ENCODE measurements around the gene GBX1. TPM values are rescaled to one million over a fixed set of nuclear protein-coding genes. Genes with fewer than 3 reads are reported as not detected.

GBX1 gene
- total and polyA plus RNA-seq, 2 of the 4 experiments (the other 2 are of a cell fraction), result not detected

GRCh38 chr7:151128144-151128543, 39.4 kb downstream of the GBX1 start:
- POLR2A ChIA-PET (ENCODE audit: unreplicated experiment), result no interaction called here

More at GRCh38 chr7:151128144-151128543, 39.4 kb downstream of the GBX1 start:
- no TSS peak for BruUV-seq (replicated peaks)
- H3K23ac ChIP-seq (ENCODE audit: low read depth, low read length), result no peak overlapping the region
- H2AFZ ChIP-seq (replicated peaks; ENCODE audit: low read length, poor library complexity), result no peak overlapping the region
- H3K4me3 ChIP-seq (ENCODE audit: insufficient read depth, low read depth, low read length), result no peak overlapping the region
- no peak overlapping the region for H2BK120ac ChIP-seq (ENCODE audit: low read depth, low read length)
- WGBS, 2 experiments (ENCODE audit: extremely low coverage in 2 of 2, insufficient read length in 1 of 2), result 93% methylated on average over 3 of the region's 14 CpGs; no CpG with 5 or more reads in 1 of the 2 experiments
- in situ Hi-C loops (cut with MboI; ENCODE audit: low sequenced_read_pairs), result loop anchor here (5.0 to 10.0 kb wide), 2 partner anchors 44 to 177 kb away; no protein-coding TSS in a partner anchor
- H3K36me3 ChIP-seq (ENCODE audit: control insufficient read depth, insufficient read depth, low read length), result peaks cover 74% of the 10 kb centered on the region
- CTCF ChIA-PET, result no interaction called here
- peaks cover 0 to 28% of the 10 kb centered on the region in 2 experiments; a peak in 3 of 4 replicates for H3K79me1 ChIP-seq (ENCODE audit: low read depth in 1 of 2, low read length in 2 of 2)
- H3K56ac ChIP-seq (ENCODE audit: extremely low read depth, insufficient read depth, low read length), result no peak overlapping the region
- intact Hi-C loops (cut with micrococcal nuclease), result no loop called here
- no peak overlapping the region for H3K18ac ChIP-seq (ENCODE audit: low read depth, low read length)
- no peak for TF ChIP-seq CHD1 (IDR thresholded peaks at IDR 0.05; ENCODE audit: low read depth, low read length)
- TF ChIP-seq BHLHE40 (IDR thresholded peaks at IDR 0.05; ENCODE audit: low read depth, low read length), result no peak
- no peak for TF ChIP-seq MAZ (IDR thresholded peaks at IDR 0.05; ENCODE audit: borderline replicate concordance, low read depth, low read length)
- no peak overlapping the region for H4K91ac ChIP-seq (ENCODE audit: insufficient read depth, low read depth, low read length)
- no peaks in the 10 kb centered on the region for H3K4me1 ChIP-seq (ENCODE audit: control insufficient read depth, insufficient read depth, low read length)
- no peak overlapping the region for H2AK9ac ChIP-seq (replicated peaks; ENCODE audit: low read depth, low read length, poor library complexity)
- H3K4ac ChIP-seq (ENCODE audit: low read depth, low read length), result no peak overlapping the region
- H3K9ac ChIP-seq (ENCODE audit: low read depth, low read length), result no peak overlapping the region
- H3K27me3 ChIP-seq (ENCODE audit: control insufficient read depth, insufficient read depth, low read length), result no peaks in the 10 kb centered on the region
- ATAC-seq (ENCODE audit: low read depth), result no peak
- no peaks in the 10 kb centered on the region for H3K9me1 ChIP-seq (ENCODE audit: insufficient read depth, low read length)
- H2BK5ac ChIP-seq (ENCODE audit: low read depth, low read length, poor library complexity, severe bottlenecking), result no peak overlapping the region
- DNase-seq, result no peak
- H4K5ac ChIP-seq (ENCODE audit: low read depth, low read length), result no peak overlapping the region
- H2BK20ac ChIP-seq (ENCODE audit: low read depth, low read length), result no peak overlapping the region
- H3K14ac ChIP-seq (replicated peaks; ENCODE audit: low read depth, low read length), result no peak overlapping the region
- no peaks in the 10 kb centered on the region for H3K9me3 ChIP-seq (ENCODE audit: control insufficient read depth, insufficient read depth, low read length)
- H3K4me2 ChIP-seq (ENCODE audit: low read depth, low read length), result no peak overlapping the region
- no peak overlapping the region for H2AK5ac ChIP-seq (ENCODE audit: low read depth, low read length)
- no peak overlapping the region for H4K8ac ChIP-seq (ENCODE audit: low read depth in 2 of 2, low read length in 2 of 2)
- H2BK15ac ChIP-seq (ENCODE audit: low read depth, low read length), result no peak overlapping the region
- H4K20me1 ChIP-seq (ENCODE audit: insufficient read depth, low read length), result peaks cover 32% of the 10 kb centered on the region
- H3K27ac ChIP-seq (ENCODE audit: insufficient read depth, low read length), result no peak overlapping the region
- dilution Hi-C loops (cut with HindIII; ENCODE audit: low sequenced_read_pairs, unreplicated experiment), result no loop called here
